Heart right ventricle (tissue), 16 donors: ENCODE results near the gene OR10J5. TPM values are rescaled to one million over a fixed set of nuclear protein-coding genes. Genes with fewer than 3 reads are reported as not detected.

Experiments used
- ATAC-seq, 8 donors: fragments of 200-7000 bp; cut with Tn5 transposase; one replicate each; pipeline ENCODE4 v1.9.1; 2020; ENCODE audit warnings: mild to moderate bottlenecking in 8 of 8, moderate library complexity in 8 of 8, moderate number of reproducible peaks in 1 of 8
- DNase-seq, 2 donors: peaks; one replicate each; pipeline ENCODE4 v3.0.0-alpha.2; 2020
- H3K27ac ChIP-seq, 10 donors: fragments of 200-600 bp; sonication (generic) in 2 of 10; one replicate each; pipeline versions ENCODE4 v1.5.0 to v1.8.0; 2020 to 2022; ENCODE audit warnings: mild to moderate bottlenecking in 3 of 10
- H3K27me3 ChIP-seq, 7 donors: fragments of 200-600 bp; one replicate each; pipeline ENCODE4 v1.8.0; 2021 to 2022; ENCODE audit warnings: mild to moderate bottlenecking in 2 of 7
- H3K36me3 ChIP-seq, 9 donors: fragments of 200-600 bp; sonication (generic) in 1 of 9; one replicate each; pipeline versions ENCODE4 v1.5.0 to v1.8.0; 2020 to 2022; ENCODE audit warnings: mild to moderate bottlenecking in 2 of 9
- H3K4me1 ChIP-seq, 9 donors: fragments of 200-600 bp; sonication (generic) in 1 of 9; one replicate each; pipeline versions ENCODE4 v1.5.0 to v1.8.0; 2020 to 2022; ENCODE audit warnings: mild to moderate bottlenecking in 4 of 9
- H3K4me3 ChIP-seq, 10 donors: fragments of 200-600 bp; sonication (generic) in 2 of 10; one replicate each; pipeline versions ENCODE4 v1.5.0 to v1.8.0; 2020 to 2022; ENCODE audit warnings: mild to moderate bottlenecking in 7 of 10, moderate library complexity in 2 of 10
- H3K9me3 ChIP-seq, 11 donors: fragments of 200-600 bp in 10 of 11; sonication (generic) in 2 of 11; one replicate each; pipeline versions ENCODE4 v1.5.0 to v1.8.0; 2013 to 2022; ENCODE audit warnings: mild to moderate bottlenecking in 2 of 11, control low read depth in 1 of 11, moderate library complexity in 1 of 11
- WGBS, 2 donors: extraction: QIAGEN DNeasy Blood & Tissue Kit; methylation state at CpG; one replicate each; pipeline ENCODE4 v1.1.7; 2013; ENCODE audit warnings: inconsistent platforms in 1 of 2; 5-methylcytosine and 5-hydroxymethylcytosine counted together
- intact Hi-C, 10 donors: fragments of 100-400 bp; cut with DNase I; formaldehyde crosslinking; loops; one replicate each; pipeline versions ENCODE4 v1.11.1 to v1.14.2; 2022
- long read RNA-seq, 3 donors: library from polyadenylated mRNA; unstranded; transcript quantifications; one replicate each; pipeline ENCODE4 v2.0.0, GENCODE V29; 2020 to 2021
- polyA plus RNA-seq, 2 donors: library from polyadenylated mRNA; stranded (reverse); fragments of 200-250 nt; gene quantifications; one replicate each; pipeline ENCODE4 v1.2.3, GENCODE V29; 2013
- total RNA-seq, 10 donors: library from RNA; stranded (reverse); fragmentation: NEBNext Ultra II Directional in 3 of 10; extraction: Animal tissue kit (Norgen Biotek cat#: 25700) in 3 of 10; gene quantifications; one replicate each; pipeline versions ENCODE4 v1.2.1 to v1.2.4, GENCODE V29; 2021 to 2023
- TF ChIP-seq, protein P1 (sequence below), 9 donors: fragments of 200-600 bp; sonication (generic) in 2 of 9; IDR thresholded peaks; one replicate each; pipeline versions ENCODE4 v1.5.0 to v1.8.0; 2021 to 2022; ENCODE audit warnings: antibody characterized with exemption in 9 of 9, mild to moderate bottlenecking in 5 of 9, moderate library complexity in 1 of 9
- donor health status: Arrhythmogenic right ventricular cardiomyopathy.
- donor health status: ischemic (EF 13 %, LVEDD 7.1; RV severe dilation, severe dysfunction).
- donor health status: healthy with polysubstance abuse.
- donor health status: DM: no; HTN: yes; CAD: no.
- donor health status: DM: no; HTN: no; CAD: no.
- donor health status: ischemic (EF 25% LVEDD 6.9; RV normal size, moderate dysfunction).
- donor health status: ischemic (EF 25% LVEDD 5.7; RV mildly dilated, moderate dysfunction).
- donor health status: healthy.
- donor health status: DM: yes; HTN: yes; CAD: no.
- donor health status: Ischemic cardiomyopathy.
- donor health status: ischemic (EF 35%, LVEDD 5.7; RV mildly dilated, moderate dysfunction).
- donor health status: nonischemic (EF 11% LVEDD 7.7; RV severe dilation, severe dysfunction).
- donor health status: DM: yes; HTN: yes; CAD: no.
- donor health status: PGD.
- donor health status: ischemic (EF 29% LVEDD 5.4; RV normal size, mild dysfunction).
- donor health status: nonischemic (EF 23%, LVEDD 6.1; RV moderate dilation, normal function).

The OR10J5 gene, protein sequence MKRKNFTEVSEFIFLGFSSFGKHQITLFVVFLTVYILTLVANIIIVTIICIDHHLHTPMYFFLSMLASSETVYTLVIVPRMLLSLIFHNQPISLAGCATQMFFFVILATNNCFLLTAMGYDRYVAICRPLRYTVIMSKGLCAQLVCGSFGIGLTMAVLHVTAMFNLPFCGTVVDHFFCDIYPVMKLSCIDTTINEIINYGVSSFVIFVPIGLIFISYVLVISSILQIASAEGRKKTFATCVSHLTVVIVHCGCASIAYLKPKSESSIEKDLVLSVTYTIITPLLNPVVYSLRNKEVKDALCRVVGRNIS
- not detected for total RNA-seq
- not detected for polyA plus RNA-seq
- long read RNA-seq, donor 1, result 0 reads
- long read RNA-seq, donor 2, result 0 reads
- long read RNA-seq, donor 3, result 0 reads

GRCh38 chr1:159535907-159536306, at the start of gene OR10J5:
Gene OR10J5 (minus strand): TSS chr1:159536007. CDS start chr1:159536007, 0 bp downstream.
- Histone ChIP-seq H3K4me3 (no peak within 1 kb of the TSS), H3K4me1 (no peaks in the 10 kb centered on the region), H3K27ac (no peak within 1 kb of the TSS), H3K27me3 (peaks cover 0 to 4% (median 0%) of the 10 kb centered on the region in 7 donors), H3K36me3 (no peaks in the 10 kb centered on the region), H3K9me3 (peaks cover 0 to 12% (median 0%) of the 10 kb centered on the region in 11 donors)
- DNase-seq (no peak), ATAC-seq (no peak)
- intact Hi-C loops, result no loop called here
- WGBS, 2 donors, result 96 to 98% methylated on average over 1 of the region's 1 CpG
- TF ChIP-seq, protein P1, sequence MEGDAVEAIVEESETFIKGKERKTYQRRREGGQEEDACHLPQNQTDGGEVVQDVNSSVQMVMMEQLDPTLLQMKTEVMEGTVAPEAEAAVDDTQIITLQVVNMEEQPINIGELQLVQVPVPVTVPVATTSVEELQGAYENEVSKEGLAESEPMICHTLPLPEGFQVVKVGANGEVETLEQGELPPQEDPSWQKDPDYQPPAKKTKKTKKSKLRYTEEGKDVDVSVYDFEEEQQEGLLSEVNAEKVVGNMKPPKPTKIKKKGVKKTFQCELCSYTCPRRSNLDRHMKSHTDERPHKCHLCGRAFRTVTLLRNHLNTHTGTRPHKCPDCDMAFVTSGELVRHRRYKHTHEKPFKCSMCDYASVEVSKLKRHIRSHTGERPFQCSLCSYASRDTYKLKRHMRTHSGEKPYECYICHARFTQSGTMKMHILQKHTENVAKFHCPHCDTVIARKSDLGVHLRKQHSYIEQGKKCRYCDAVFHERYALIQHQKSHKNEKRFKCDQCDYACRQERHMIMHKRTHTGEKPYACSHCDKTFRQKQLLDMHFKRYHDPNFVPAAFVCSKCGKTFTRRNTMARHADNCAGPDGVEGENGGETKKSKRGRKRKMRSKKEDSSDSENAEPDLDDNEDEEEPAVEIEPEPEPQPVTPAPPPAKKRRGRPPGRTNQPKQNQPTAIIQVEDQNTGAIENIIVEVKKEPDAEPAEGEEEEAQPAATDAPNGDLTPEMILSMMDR (IDR thresholded peaks at IDR 0.05), result no peak

DNA sequence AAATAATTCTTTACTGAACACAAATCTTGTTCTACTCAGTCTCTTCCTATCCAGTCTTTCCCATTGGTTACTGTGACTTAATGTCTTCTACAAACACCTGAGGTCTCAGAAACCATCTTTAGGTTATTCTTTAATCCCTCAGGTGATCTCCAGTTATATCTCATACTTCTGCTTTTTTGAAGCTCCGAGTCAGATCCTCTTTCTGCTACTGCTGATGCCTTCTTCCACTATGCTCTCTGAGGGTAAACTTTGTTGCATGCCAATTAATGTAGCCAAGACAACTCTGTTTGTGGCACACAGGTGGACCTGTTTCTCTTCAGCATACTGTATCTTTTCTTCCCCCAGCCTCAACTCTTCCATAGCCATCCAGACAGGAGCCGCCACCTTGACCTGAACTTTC, 48.7 kb upstream of the OR10J5 start:
- Histone ChIP-seq H3K9me3 (no peaks in the 10 kb centered on the region), H3K36me3 (no peaks in the 10 kb centered on the region), H3K27me3 (peaks cover 0 to 8% (median 0%) of the 10 kb centered on the region in 7 donors), H3K27ac (no peak overlapping the region), H3K4me1 (no peaks in the 10 kb centered on the region), H3K4me3 (no peak overlapping the region)
- no peak for DNase-seq
- TF ChIP-seq, protein P1 (IDR thresholded peaks at IDR 0.05), result no peak
- ATAC-seq, result no peak
- intact Hi-C loops, result no loop called here
- WGBS, 2 donors, result 80 to 82% methylated on average over 2 of the region's 2 CpGs

DNA sequence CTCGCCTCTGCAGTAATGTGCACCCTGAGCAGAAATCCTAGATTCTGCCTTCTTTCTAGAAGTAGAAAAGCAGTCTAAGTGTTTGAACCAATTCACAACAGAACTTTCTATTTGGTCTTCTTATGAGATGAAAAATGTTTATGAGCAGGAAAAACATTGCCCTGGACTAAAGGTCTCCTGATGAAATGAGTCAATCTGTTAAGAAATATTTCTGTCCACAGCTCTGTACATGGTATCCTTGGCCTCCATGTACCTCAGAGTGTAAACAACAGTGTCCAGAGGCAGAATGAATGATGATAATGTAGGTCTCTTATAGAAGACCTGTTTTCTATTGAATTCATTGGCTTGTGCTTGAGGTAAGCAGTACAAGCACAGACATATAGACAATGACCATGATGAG, 45.6 kb upstream of the OR10J5 start:
- H3K27ac ChIP-seq, result no peak overlapping the region
- peaks cover 0 to 8% (median 0%) of the 10 kb centered on the region in 7 donors for H3K27me3 ChIP-seq
- no peaks in the 10 kb centered on the region for H3K9me3 ChIP-seq
- no peaks in the 10 kb centered on the region for H3K4me1 ChIP-seq
- no peak overlapping the region for H3K4me3 ChIP-seq
- no peaks in the 10 kb centered on the region for H3K36me3 ChIP-seq
- intact Hi-C loops, result no loop called here
- ATAC-seq (no peak), DNase-seq (no peak)
- WGBS, 2 donors, result 77 to 83% methylated on average over 1 of the region's 1 CpG
- TF ChIP-seq, protein P1 (IDR thresholded peaks at IDR 0.05), result no peak

GRCh38 chr1:159580340-159580739, 44.5 kb upstream of the OR10J5 start:
- TF ChIP-seq, protein P1 (IDR thresholded peaks at IDR 0.05), result no peak
- Histone ChIP-seq H3K36me3 (no peaks in the 10 kb centered on the region), H3K4me1 (no peaks in the 10 kb centered on the region), H3K4me3 (no peak overlapping the region), H3K27me3 (peaks cover 0 to 8% (median 0%) of the 10 kb centered on the region in 7 donors), H3K27ac (no peak overlapping the region), H3K9me3 (no peaks in the 10 kb centered on the region)
- WGBS, 2 donors, result 72 to 73% methylated on average over 3 of the region's 3 CpGs
- intact Hi-C loops, result no loop called here
- ATAC-seq (no peak), DNase-seq (no peak)
